AG04450 (cell line): Measurements from ENCODE around the gene PRSS57. TPM values are rescaled to one million over a fixed set of nuclear protein-coding genes. Genes with fewer than 3 reads are reported as not detected.
"Not testable (repeated sequence)": the region's sequence is repeated elsewhere in the genome, so short reads cannot be mapped to it uniquely, and the experiment has no call there.

ENCODE experiments used
- CTCF ChIA-PET: fragments of 300-600, 350-600 bp; formaldehyde crosslinking; extraction: SDS; loops from one replicate; lab custom pipeline; 2022; ENCODE audit warnings: antibody characterized with exemption, inconsistent platforms; lab: Charles Lee
- POLR2A ChIA-PET: fragments of 350-600 bp; formaldehyde crosslinking; extraction: SDS; loops from one replicate; lab custom pipeline; 2021; ENCODE audit warnings: antibody characterized with exemption, inconsistent platforms; lab: Yijun Ruan, JAX
- DNase-seq: peaks from one replicate; pipeline ENCODE4 v3.0.0-alpha.2; 2011; ENCODE audit warnings: low read depth, low spot score
- H3K27ac ChIP-seq: one replicate; pipeline ENCODE4 v1.5.1; 2012; ENCODE audit warnings: low read depth, low read length, control low read depth
- H3K27me3 ChIP-seq: one replicate; pipeline ENCODE4 v1.6.0; 2012; ENCODE audit warnings: low read length; ENCODE audit not compliant: control insufficient read depth, insufficient read depth
- H3K4me3 ChIP-seq: 2 replicates; pipeline ENCODE4 v1.5.1; 2011; ENCODE audit warnings: mild to moderate bottlenecking, low read depth, low read length, control low read depth
- H3K9me3 ChIP-seq: 2 replicates; pipeline ENCODE4 v1.5.1; 2012; ENCODE audit warnings: low read length; ENCODE audit not compliant: control insufficient read depth, insufficient read depth
- polyA plus RNA-seq: library from polyadenylated mRNA; depleted of rRNA; stranded (reverse); fragments of >200 nt; gene quantifications from 2 replicates; pipeline ENCODE4 v1.2.3, GENCODE V29; 2011
- TF ChIP-seq, protein P1 (sequence below): IDR thresholded peaks from 2 replicates; pipeline ENCODE4 v1.5.1; 2011; ENCODE audit warnings: low read depth, low read length, control low read depth, inconsistent platforms

Gene PRSS57
- polyA plus RNA-seq, 1 experiment: not detected

DNA sequence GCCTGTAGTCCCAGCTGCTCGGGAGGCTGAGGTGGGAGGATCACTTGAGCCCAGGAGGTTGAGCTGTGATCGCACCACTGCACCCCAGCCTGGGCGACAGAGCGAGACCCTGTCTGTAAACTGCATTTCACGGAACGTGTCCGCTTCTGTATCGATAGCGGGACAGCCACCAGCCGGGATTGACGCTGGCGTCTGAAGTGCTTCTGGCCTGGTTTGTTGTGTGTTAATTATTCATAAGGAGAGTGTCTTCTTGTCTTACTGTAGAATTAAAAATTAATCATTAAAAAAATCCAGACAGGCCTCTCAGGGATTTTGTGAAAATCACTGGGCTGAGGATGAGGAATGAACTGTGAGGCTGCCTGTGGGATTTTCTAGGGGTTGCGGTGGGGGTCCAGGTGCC, 39.5 kb upstream of the PRSS57 start:
- H3K9me3 ChIP-seq: no peaks in the 10 kb centered on the region; the same call in 1 of the 2 replicates
- no peak overlapping the region for H3K27ac ChIP-seq
- no peak overlapping the region for H3K4me3 ChIP-seq
- POLR2A ChIA-PET: interaction anchor here (0.6 kb wide), 1 partner anchor 72 kb away, joined by 4 read pairs; the partner anchor contains the start of gene RNF126
- CTCF ChIA-PET: interaction anchor here (0.6 to 1.3 kb wide), 8 partner anchors 14 to 244 kb away, joined by 3 to 6 read pairs (median 3); partner anchors contain the start of genes PALM and RNF126
- no peak for DNase-seq
- TF ChIP-seq, protein P1, sequence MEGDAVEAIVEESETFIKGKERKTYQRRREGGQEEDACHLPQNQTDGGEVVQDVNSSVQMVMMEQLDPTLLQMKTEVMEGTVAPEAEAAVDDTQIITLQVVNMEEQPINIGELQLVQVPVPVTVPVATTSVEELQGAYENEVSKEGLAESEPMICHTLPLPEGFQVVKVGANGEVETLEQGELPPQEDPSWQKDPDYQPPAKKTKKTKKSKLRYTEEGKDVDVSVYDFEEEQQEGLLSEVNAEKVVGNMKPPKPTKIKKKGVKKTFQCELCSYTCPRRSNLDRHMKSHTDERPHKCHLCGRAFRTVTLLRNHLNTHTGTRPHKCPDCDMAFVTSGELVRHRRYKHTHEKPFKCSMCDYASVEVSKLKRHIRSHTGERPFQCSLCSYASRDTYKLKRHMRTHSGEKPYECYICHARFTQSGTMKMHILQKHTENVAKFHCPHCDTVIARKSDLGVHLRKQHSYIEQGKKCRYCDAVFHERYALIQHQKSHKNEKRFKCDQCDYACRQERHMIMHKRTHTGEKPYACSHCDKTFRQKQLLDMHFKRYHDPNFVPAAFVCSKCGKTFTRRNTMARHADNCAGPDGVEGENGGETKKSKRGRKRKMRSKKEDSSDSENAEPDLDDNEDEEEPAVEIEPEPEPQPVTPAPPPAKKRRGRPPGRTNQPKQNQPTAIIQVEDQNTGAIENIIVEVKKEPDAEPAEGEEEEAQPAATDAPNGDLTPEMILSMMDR: no peak
- no peaks in the 10 kb centered on the region for H3K27me3 ChIP-seq

DNA sequence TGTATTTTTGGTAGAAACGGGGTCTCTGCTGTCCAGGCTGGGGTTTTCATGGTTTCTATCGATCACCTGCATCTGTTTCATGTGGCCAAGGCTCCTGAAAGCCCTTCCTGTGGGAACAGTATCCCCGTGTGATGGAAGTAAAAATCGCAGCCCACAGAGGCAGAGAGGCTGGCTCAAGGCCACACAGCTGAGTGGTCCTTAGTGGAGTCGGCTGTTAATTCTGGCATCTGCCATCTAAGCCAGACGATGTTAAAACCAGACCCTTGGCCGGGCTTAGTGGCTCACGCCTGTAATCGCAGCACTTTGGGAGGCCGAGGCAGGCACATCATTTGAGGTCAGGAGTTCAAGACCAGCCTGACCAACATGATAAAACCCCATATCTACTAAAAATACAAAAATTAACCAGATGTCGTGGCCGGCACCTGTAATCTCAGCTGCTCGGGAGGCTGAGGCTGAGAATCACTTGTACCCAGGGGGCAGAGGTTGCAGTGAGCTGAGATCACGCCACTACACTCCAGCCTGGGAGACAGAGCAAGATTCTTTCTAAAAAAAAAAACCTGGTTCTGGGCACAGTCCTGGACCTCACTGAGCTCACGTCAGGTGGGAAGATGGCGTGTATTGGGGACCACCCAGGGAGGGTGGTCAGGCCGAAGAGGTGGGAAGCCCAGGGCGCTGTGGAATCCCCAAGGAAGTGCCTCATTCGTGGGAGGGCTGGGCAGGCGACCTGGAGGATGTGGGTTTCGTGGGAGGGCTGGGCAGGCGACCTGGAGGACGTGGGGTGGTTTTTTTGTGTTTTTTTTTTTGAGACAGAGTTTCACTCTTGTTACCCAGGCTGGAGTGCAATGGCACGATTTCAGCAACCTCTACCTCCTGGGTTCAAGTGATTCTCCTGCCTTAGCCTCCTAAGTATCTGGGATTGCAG, 37.2 kb upstream of the PRSS57 start:
- H3K27ac ChIP-seq: no peak overlapping the region
- ChIA-PET CTCF (interaction anchor here (0.5 to 0.7 kb wide), 2 partner anchors 14 to 200 kb away, joined by 3 to 6 read pairs; no protein-coding TSS in a partner anchor), POLR2A (no interaction called here)
- H3K4me3 ChIP-seq: no peak overlapping the region
- no peak for DNase-seq
- no peaks in the 10 kb centered on the region for H3K27me3 ChIP-seq
- H3K9me3 ChIP-seq: no peaks in the 10 kb centered on the region; the same call in 1 of the 2 replicates
- TF ChIP-seq, protein P1: no peak

DNA sequence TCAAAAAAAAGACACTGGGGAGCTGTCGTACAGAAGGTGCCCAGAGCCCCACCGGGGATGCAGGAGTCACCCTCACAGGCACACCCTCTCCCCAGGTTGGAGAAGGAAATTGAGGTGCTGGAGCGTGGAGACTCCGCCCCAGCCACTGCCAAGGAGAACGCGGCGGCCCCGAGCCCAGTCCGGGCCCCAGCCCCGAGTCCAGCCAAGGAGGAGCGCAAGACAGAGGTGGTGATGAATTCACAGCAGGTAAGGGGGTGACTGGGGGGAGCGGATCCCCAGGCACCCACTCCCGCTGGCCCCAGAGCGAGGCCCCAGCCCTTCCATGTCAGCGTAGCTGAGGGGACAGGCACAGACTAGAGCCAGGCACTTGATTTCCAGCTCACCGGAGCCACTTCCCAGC, 35.7 kb upstream of the PRSS57 start:
- ChIA-PET POLR2A (no interaction called here), CTCF (interaction anchor here (0.6 kb wide), 1 partner anchor 199 kb away, joined by 3 read pairs; no protein-coding TSS in a partner anchor)
- DNase-seq: no peak
- TF ChIP-seq, protein P1: no peak
- H3K27ac ChIP-seq: no peak overlapping the region
- H3K4me3 ChIP-seq: no peak overlapping the region
- H3K27me3 ChIP-seq: no peaks in the 10 kb centered on the region
- peaks cover 4% of the 10 kb centered on the region; the same call in 1 of the 2 replicates for H3K9me3 ChIP-seq

DNA sequence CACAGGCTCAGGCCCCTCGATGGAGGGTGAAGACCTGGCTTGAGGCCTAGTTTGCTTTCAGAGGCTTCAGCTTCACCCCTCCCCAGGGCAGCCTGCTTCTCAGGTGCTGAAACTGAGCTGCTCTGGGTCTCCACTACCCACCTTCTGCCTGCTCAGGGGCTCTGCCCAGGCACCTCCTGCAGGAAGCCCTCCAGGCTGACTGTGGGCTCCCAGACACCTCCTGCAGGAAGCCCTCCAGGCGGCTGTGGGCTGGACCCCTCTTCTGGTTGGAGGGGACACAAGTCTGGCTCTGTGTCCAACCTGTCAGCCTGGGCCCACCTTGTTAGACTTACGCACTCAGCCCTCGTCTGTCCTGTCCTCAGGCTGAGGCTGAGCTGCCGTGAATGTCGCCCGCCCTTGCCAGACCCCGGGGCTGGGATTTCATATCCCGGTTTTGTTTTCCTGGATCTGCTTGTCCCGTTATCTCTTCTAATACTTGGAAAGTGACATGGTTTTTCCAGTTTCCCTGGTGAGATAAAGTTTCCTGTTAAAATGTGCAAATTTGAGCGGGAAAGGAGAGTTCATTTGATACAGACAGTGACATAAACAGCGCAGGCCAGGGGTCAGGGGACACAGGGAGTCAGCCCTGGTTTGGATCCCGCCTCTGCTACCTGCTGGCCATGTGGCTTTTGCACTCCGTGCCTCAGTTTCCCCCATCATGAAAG, 34.9 kb upstream of the PRSS57 start:
- peaks cover 4% of the 10 kb centered on the region; the same call in 1 of the 2 replicates for H3K9me3 ChIP-seq
- no peak overlapping the region for H3K27ac ChIP-seq
- ChIA-PET POLR2A (no interaction called here), CTCF (interaction anchor here (0.6 kb wide), 1 partner anchor 198 kb away, joined by 3 read pairs; no protein-coding TSS in a partner anchor)
- no peaks in the 10 kb centered on the region for H3K27me3 ChIP-seq
- TF ChIP-seq, protein P1: no peak
- H3K4me3 ChIP-seq: no peak overlapping the region
- no peak for DNase-seq

DNA sequence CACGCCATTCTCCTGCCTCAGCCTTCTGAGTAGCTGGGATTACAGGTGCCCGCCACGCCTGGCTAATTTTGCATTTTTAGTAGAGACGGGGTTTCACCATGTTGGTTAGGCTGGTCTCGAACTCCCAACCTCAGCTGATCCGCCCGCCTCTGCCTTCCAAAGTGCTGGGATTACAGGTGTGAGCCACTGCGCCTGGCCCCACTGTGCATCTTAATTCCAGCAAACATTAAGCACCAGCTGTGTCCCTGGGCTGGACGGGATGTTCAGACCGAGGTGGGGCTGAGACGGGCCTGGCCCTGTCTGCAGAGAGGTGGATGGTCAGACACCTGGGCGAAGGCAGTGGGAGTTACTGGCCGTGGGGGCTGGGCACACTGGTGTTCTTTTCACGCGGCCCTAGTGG, 34.3 kb upstream of the PRSS57 start:
- H3K27ac ChIP-seq, H3K9me3 ChIP-seq, DNase-seq, POLR2A ChIA-PET, H3K27me3 ChIP-seq, CTCF ChIA-PET, H3K4me3 ChIP-seq: not testable (repeated sequence)
